Measurements from ENCODE around the gene CSNK1A1. TPM values are rescaled to one million over a fixed set of nuclear protein-coding genes. Genes with fewer than 3 reads are reported as not detected.
A peak's percentile ranks its signal among the peaks of the same experiment; 100 is the strongest.

Gene CSNK1A1
- total RNA-seq, 2 donors from 2014 or later, result 198 to 214 TPM

DNA sequence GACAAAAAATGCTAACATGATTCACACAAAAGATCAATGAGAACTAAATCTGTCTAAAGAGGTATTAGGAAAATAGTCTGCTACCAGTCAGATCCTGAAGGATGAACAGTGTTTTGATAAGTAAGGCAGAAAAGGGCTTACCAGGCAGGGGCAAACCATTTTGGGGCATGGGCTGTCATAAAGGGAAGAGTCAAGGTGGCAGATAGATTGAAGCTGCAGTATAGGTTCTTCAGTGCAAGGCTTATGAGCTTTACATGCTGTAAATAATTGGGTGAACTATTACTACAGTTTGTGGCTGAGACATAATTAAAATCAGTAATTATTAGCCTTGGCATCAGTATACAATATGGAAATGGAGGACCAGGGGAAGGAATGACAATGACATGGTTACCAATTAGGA lies 21.8 kb downstream of the CSNK1A1 start:
- no peaks in the 10 kb centered on the region for H3K27me3 ChIP-seq (ENCODE audit: control insufficient read depth, insufficient read depth, low read length, poor library complexity, severe bottlenecking)
- no peak overlapping the region for H3K9ac ChIP-seq (ENCODE audit: extremely low read depth, low read length, poor library complexity, severe bottlenecking)
- H3K4me3 ChIP-seq (ENCODE audit: low read length), result no peak overlapping the region
- H3K36me3 Mint-ChIP-seq (ENCODE audit: low read depth), result peaks cover 28% of the 10 kb centered on the region
- H3K27ac ChIP-seq (ENCODE audit: low read depth, low read length), result no peak overlapping the region
- no peaks in the 10 kb centered on the region for H3K9me3 Mint-ChIP-seq
- peak overlapping the region; percentile 16 for H3K27ac Mint-ChIP-seq
- H3K4me3 Mint-ChIP-seq, result no peak overlapping the region
- H3K9me3 ChIP-seq (ENCODE audit: control insufficient read depth, low read length), result no peaks in the 10 kb centered on the region
- TF ChIP-seq, protein P1, sequence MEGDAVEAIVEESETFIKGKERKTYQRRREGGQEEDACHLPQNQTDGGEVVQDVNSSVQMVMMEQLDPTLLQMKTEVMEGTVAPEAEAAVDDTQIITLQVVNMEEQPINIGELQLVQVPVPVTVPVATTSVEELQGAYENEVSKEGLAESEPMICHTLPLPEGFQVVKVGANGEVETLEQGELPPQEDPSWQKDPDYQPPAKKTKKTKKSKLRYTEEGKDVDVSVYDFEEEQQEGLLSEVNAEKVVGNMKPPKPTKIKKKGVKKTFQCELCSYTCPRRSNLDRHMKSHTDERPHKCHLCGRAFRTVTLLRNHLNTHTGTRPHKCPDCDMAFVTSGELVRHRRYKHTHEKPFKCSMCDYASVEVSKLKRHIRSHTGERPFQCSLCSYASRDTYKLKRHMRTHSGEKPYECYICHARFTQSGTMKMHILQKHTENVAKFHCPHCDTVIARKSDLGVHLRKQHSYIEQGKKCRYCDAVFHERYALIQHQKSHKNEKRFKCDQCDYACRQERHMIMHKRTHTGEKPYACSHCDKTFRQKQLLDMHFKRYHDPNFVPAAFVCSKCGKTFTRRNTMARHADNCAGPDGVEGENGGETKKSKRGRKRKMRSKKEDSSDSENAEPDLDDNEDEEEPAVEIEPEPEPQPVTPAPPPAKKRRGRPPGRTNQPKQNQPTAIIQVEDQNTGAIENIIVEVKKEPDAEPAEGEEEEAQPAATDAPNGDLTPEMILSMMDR (conservative IDR thresholded peaks at IDR 0.05), result no peak
- no peaks in the 10 kb centered on the region for H3K27me3 Mint-ChIP-seq (ENCODE audit: insufficient read depth)
- peaks cover 61% of the 10 kb centered on the region for H3K36me3 ChIP-seq (ENCODE audit: control insufficient read depth, insufficient read depth, low read length)
- no peaks in the 10 kb centered on the region for H3K4me1 ChIP-seq (ENCODE audit: control insufficient read depth, insufficient read depth, low read length)
- no peak for DNase-seq
- peaks cover 35% of the 10 kb centered on the region for H3K4me1 Mint-ChIP-seq

DNA sequence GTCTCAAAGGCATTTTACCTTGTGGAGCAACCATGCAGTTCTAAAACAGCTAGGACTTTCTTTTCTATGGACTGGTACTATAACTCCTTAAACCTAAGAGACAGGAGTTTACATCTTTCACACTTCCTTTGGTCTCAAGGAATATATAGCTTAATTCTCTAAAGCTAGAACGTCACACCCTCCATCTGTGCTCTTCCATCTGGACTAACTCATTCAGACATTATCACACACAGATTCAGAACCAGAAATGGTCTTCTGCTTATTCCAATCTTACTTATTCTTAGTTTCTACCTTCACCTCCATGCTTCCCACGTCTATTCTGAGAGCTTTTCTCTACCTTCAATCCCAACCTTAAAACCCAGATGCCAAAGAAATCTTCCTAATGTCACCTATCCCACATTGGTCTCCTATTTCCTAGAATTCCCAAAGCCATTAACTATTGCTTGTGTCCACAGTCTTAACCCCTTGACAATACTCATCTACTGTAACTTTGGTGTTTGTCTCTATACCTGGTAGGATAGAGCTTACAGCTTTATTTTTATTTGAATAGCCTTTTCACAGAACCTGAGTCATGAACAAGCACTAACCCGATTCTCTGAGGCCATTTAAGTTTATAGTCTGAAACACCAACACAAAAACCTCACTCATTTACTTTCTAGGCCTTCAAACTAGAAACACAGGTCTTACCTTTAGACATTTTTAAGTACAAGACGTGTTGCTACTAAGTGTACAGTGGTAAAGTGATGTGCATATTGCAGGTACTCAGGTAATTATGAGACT lies 22.8 kb downstream of the CSNK1A1 start:
- Mint-ChIP-seq H3K4me1 (peaks cover 32% of the 10 kb centered on the region), H3K27me3 (ENCODE audit: insufficient read depth) (no peaks in the 10 kb centered on the region), H3K4me3 (no peak overlapping the region), H3K27ac (peak overlapping the region; percentile 36), H3K36me3 (ENCODE audit: low read depth) (peaks cover 33% of the 10 kb centered on the region), H3K9me3 (no peaks in the 10 kb centered on the region)
- H3K4me3 ChIP-seq (ENCODE audit: low read length), result no peak overlapping the region
- TF ChIP-seq, protein P1 (conservative IDR thresholded peaks at IDR 0.05), result no peak
- no peaks in the 10 kb centered on the region for H3K9me3 ChIP-seq (ENCODE audit: control insufficient read depth, low read length)
- H3K36me3 ChIP-seq (ENCODE audit: control insufficient read depth, insufficient read depth, low read length), result peaks cover 66% of the 10 kb centered on the region
- DNase-seq, result no peak
- no peak overlapping the region for H3K9ac ChIP-seq (ENCODE audit: extremely low read depth, low read length, poor library complexity, severe bottlenecking)
- H3K4me1 ChIP-seq (ENCODE audit: control insufficient read depth, insufficient read depth, low read length), result no peaks in the 10 kb centered on the region
- H3K27ac ChIP-seq (ENCODE audit: low read depth, low read length), result no peak overlapping the region
- H3K27me3 ChIP-seq (ENCODE audit: control insufficient read depth, insufficient read depth, low read length, poor library complexity, severe bottlenecking), result no peaks in the 10 kb centered on the region
- 92 to 98% methylated on average over 4 of the region's 4 CpGs for WGBS, 2 experiments (ENCODE audit: insufficient coverage in 1 of 2, insufficient read length in 1 of 2)

DNA sequence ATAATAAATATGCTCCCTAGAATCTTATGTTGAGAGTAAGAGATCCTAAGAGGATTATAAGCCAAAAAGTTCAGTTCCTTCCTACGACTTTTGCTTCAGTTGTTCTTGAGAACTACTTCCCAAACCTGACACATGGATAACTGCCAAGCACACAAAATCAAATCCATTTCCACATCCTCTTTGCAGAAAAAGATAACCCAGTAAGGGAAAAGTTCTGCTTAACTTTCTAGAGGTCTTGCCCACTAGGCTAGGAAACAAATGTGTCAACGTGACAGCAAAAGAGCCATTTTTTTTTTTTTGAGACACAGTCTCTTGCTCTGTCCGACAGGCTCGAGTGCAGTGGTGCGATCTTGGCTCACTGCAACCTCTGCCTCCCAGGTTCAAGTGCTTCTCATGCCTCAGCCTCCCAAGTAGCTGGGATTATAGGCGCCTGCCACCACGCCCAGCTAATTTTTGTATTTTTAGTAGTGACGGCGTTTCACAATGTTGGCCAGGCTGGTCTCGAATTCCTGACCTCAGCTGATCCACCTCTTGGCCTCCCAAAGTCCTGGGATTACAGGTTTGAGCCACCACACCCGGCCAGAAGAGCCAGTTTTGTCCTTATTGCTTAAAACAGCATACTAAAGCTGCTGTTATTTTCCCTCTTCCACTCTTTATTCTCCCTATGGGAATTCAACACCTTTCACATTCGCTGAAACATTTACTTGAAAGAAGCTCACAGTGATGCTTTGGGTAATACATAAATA lies 24.2 kb downstream of the CSNK1A1 start:
- no peak overlapping the region for H3K4me3 Mint-ChIP-seq
- TF ChIP-seq, protein P1 (conservative IDR thresholded peaks at IDR 0.05), result no peak
- Histone ChIP-seq H3K9ac (ENCODE audit: extremely low read depth, low read length, poor library complexity, severe bottlenecking) (no peak overlapping the region), H3K27ac (ENCODE audit: low read depth, low read length) (no peak overlapping the region), H3K4me3 (ENCODE audit: low read length) (no peak overlapping the region), H3K9me3 (ENCODE audit: control insufficient read depth, low read length) (no peaks in the 10 kb centered on the region), H3K27me3 (ENCODE audit: control insufficient read depth, insufficient read depth, low read length, poor library complexity, severe bottlenecking) (no peaks in the 10 kb centered on the region), H3K4me1 (ENCODE audit: control insufficient read depth, insufficient read depth, low read length) (no peaks in the 10 kb centered on the region), H3K36me3 (ENCODE audit: control insufficient read depth, insufficient read depth, low read length) (peaks cover 66% of the 10 kb centered on the region)
- no peak overlapping the region for H3K27ac Mint-ChIP-seq
- H3K36me3 Mint-ChIP-seq (ENCODE audit: low read depth), result peaks cover 27% of the 10 kb centered on the region
- H3K4me1 Mint-ChIP-seq, result peaks cover 36% of the 10 kb centered on the region
- H3K27me3 Mint-ChIP-seq (ENCODE audit: insufficient read depth), result no peaks in the 10 kb centered on the region
- WGBS, 2 experiments (ENCODE audit: insufficient coverage in 1 of 2, insufficient read length in 1 of 2), result 89 to 94% methylated on average over 10 to 12 of the region's 12 CpGs
- no peak for DNase-seq
- H3K9me3 Mint-ChIP-seq, result no peaks in the 10 kb centered on the region
